Gastrocnemius medialis (tissue), 4 donors: ENCODE data around the gene SNRPF. TPM values are rescaled to one million over a fixed set of nuclear protein-coding genes. Genes with fewer than 3 reads are reported as not detected.
A peak's percentile ranks its signal among the peaks of the same experiment; 100 is the strongest.
"Not testable (repeated sequence)": the region's sequence is repeated elsewhere in the genome, so short reads cannot be mapped to it uniquely, and the experiment has no call there.

Experiments used
- ATAC-seq, 2 donors: fragments of 150-250 bp; one replicate each; pipeline ENCODE4 v1.9.1; 2016
- DNase-seq, 2 donors: peaks; one replicate each; pipeline ENCODE4 v3.0.0-alpha.2; 2019
- H3K27ac ChIP-seq, 4 donors: fragments of 200-600 bp; sonication (generic); 1 replicate in 1 of 4; 2 replicates in 3 of 4; pipeline ENCODE4 v1.5.1; 2016 to 2018; ENCODE audit warnings: mild to moderate bottlenecking in 2 of 4, moderate library complexity in 1 of 4
- H3K27me3 ChIP-seq, 3 donors: fragments of 200-600 bp; sonication (generic) in 2 of 3; 1 replicate in 1 of 3; 2 replicates in 2 of 3; pipeline versions ENCODE4 v1.5.1 to v1.6.0; 2016 to 2019; ENCODE audit warnings: mild to moderate bottlenecking in 1 of 3, moderate library complexity in 1 of 3
- H3K36me3 ChIP-seq, 2 donors: fragments of 200-600 bp; sonication (generic) in 1 of 2; one replicate each; pipeline ENCODE4 v1.5.1; 2017 to 2018
- H3K4me1 ChIP-seq, 2 donors: fragments of 200-600 bp; sonication (generic) in 1 of 2; one replicate each; pipeline ENCODE4 v1.5.1; 2016 to 2017; ENCODE audit warnings: mild to moderate bottlenecking in 2 of 2
- H3K4me3 ChIP-seq, 4 donors: fragments of 200-600 bp; sonication (generic) in 3 of 4; 1 replicate in 1 of 4; 2 replicates in 3 of 4; pipeline ENCODE4 v1.5.1; 2016 to 2019; ENCODE audit warnings: mild to moderate bottlenecking in 2 of 4
- H3K9me3 ChIP-seq, 3 donors: fragments of 200-600 bp; sonication (generic) in 2 of 3; 1 replicate in 1 of 3; 2 replicates in 2 of 3; pipeline ENCODE4 v1.5.1; 2016 to 2019
- POLR2A ChIP-seq, 2 donors: fragments of 450-650 bp; IDR thresholded peaks; one replicate each; pipeline ENCODE4 v1.6.1; 2017; ENCODE audit warnings: antibody characterized with exemption in 2 of 2, mild to moderate bottlenecking in 2 of 2, moderate library complexity in 2 of 2
- in situ Hi-C, 4 donors: fragments of 200-750 bp; cut with MboI; loops; one replicate each; pipeline versions ENCODE4 v1.15.0 to v1.8.0; 2017; ENCODE audit warnings: low sequenced_read_pairs in 4 of 4
- intact Hi-C: fragments of 100-400 bp; cut with DNase I; formaldehyde crosslinking; loops from one replicate; pipeline ENCODE4 v1.15.1; 2023; ENCODE audit warnings: low total_unique reads
- total RNA-seq, 4 donors: library from RNA; depleted of rRNA; stranded (reverse); fragments of >200 nt; gene quantifications; one replicate each; pipeline versions ENCODE4 v1.1.0 to v1.2.3, GENCODE V29; 2016
- TF ChIP-seq, protein P1 (sequence below), 5 experiments: fragments of 450-650 bp in 3 of 5; fragments of 200-600 bp in 2 of 5; sonication (generic) in 2 of 5; IDR thresholded peaks in 4 of 5; conservative IDR thresholded peaks in 1 of 5; 1 replicate in 4 of 5; 2 replicates in 1 of 5; pipeline ENCODE4 v1.5.1; 2016 to 2019; ENCODE audit warnings: antibody characterized with exemption in 5 of 5, mild to moderate bottlenecking in 3 of 5, moderate library complexity in 3 of 5

The SNRPF gene
- total RNA-seq: 1 to 10 TPM; 2.3 to 4.6 (median 3.4) TPM

GRCh38 chr12:95858451-95859343 is at the start of gene SNRPF:
Gene SNRPF, plus strand, starts transcription at chr12:95858952. Its CDS starts 122 bp downstream, at chr12:95859074.
- Histone ChIP-seq H3K4me3 (peak within 1 kb of the TSS; percentile 68 to 80 (median 79)), H3K36me3 (peaks cover 0 to 23% of the 10 kb centered on the region in 2 donors), H3K4me1 (peaks cover 18% of the 10 kb centered on the region in 2 donors), H3K27me3 (no peaks in the 10 kb centered on the region), H3K27ac (peak within 1 kb of the TSS; percentile 73 to 83 (median 78)), H3K9me3 (no peaks in the 10 kb centered on the region)
- ATAC-seq (peak; percentile 100), DNase-seq (peak; percentile 94 to 95)
- in situ Hi-C loops (no loop called here), intact Hi-C loops (loop anchor here (1.0 to 10.0 kb wide), 4 partner anchors 38 to 376 kb away; partner anchors contain the start of genes AMDHD1, CCDC38 and LTA4H)
- TF ChIP-seq, protein P1, sequence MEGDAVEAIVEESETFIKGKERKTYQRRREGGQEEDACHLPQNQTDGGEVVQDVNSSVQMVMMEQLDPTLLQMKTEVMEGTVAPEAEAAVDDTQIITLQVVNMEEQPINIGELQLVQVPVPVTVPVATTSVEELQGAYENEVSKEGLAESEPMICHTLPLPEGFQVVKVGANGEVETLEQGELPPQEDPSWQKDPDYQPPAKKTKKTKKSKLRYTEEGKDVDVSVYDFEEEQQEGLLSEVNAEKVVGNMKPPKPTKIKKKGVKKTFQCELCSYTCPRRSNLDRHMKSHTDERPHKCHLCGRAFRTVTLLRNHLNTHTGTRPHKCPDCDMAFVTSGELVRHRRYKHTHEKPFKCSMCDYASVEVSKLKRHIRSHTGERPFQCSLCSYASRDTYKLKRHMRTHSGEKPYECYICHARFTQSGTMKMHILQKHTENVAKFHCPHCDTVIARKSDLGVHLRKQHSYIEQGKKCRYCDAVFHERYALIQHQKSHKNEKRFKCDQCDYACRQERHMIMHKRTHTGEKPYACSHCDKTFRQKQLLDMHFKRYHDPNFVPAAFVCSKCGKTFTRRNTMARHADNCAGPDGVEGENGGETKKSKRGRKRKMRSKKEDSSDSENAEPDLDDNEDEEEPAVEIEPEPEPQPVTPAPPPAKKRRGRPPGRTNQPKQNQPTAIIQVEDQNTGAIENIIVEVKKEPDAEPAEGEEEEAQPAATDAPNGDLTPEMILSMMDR (IDR thresholded peaks at IDR 0.05 in 4 of 5, conservative IDR thresholded peaks at IDR 0.05 in 1 of 5): peak in 3 of 5 experiments; percentile 18 to 35 (median 31)
- peak in 1 of 2 donors; percentile 21 for TF ChIP-seq POLR2A (IDR thresholded peaks at IDR 0.05)

DNA sequence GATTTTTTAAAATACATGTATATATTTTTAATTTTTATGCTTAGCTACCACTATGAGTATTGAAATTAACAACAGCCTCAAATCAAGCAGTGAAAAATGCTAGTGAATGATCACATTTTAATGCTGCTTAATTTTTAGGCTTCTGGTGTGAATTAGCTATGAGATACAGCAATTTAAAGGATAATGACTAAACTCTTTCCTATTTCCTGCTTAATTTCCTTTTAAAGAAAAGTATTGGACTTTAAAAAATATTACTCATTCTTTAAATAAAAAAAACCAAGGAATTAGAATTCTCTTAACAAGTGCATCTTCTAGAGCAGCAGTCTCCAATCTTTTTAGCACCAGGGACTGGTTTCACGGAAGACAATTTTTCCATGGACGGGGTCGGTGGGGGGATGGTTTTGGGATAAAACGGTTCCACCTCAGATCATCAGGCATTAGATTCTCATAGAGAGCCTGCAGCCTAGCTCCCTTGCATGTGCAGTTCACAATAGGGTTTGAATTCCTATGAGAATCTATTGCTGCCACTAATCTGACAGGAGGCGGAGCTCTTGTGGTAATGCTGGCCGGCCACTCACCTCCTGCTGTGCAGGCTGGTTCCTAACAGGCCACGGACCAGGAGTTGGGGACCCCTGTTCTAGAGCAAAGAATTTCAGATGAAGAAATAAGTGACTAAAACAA is 49.6 kb upstream of the SNRPF start:
- TF ChIP-seq POLR2A (IDR thresholded peaks at IDR 0.05): no peak
- TF ChIP-seq, protein P1 (IDR thresholded peaks at IDR 0.05 in 4 of 5, conservative IDR thresholded peaks at IDR 0.05 in 1 of 5): no peak
- ATAC-seq (no peak), DNase-seq (no peak)
- intact Hi-C loops: no loop called here
- H3K4me1 ChIP-seq: no peaks in the 10 kb centered on the region
- H3K9me3 ChIP-seq: no peaks in the 10 kb centered on the region
- no peak overlapping the region for H3K4me3 ChIP-seq
- in situ Hi-C loops: no loop called here
- H3K27me3 ChIP-seq: no peaks in the 10 kb centered on the region
- no peaks in the 10 kb centered on the region for H3K36me3 ChIP-seq
- no peak overlapping the region for H3K27ac ChIP-seq

DNA sequence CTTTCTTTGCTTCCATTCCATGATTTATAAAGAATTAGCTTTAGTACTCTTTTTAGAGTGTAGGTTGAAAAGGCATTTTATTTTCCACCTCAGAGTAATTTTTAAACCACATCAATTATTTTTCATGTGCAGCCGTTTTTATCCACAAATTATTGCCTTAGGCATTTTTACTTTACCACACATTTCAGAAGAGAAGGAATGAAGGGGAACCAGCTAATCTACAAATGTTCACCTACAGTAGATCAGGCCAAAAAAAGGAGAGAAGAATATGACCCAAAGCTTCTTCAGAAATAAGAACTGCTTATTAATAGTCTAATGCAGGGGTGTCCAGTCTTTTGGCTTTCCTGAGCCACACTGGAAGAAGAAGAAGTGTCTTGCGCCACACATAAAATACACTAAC is 48.3 kb upstream of the SNRPF start:
- H3K4me3 ChIP-seq: no peak overlapping the region
- TF ChIP-seq, protein P1 (IDR thresholded peaks at IDR 0.05 in 4 of 5, conservative IDR thresholded peaks at IDR 0.05 in 1 of 5): no peak
- TF ChIP-seq POLR2A (IDR thresholded peaks at IDR 0.05): no peak
- DNase-seq: no peak
- H3K27me3 ChIP-seq: no peaks in the 10 kb centered on the region
- H3K27ac ChIP-seq: no peak overlapping the region
- in situ Hi-C loops (loop anchor here in 3 of 4 donors (5.0 to 10.0 kb wide), 2 partner anchors 226 to 228 kb away; no protein-coding TSS in a partner anchor), intact Hi-C loops (no loop called here)
- ATAC-seq: no peak
- H3K9me3 ChIP-seq: no peaks in the 10 kb centered on the region
- H3K4me1 ChIP-seq: no peaks in the 10 kb centered on the region
- no peaks in the 10 kb centered on the region for H3K36me3 ChIP-seq

DNA sequence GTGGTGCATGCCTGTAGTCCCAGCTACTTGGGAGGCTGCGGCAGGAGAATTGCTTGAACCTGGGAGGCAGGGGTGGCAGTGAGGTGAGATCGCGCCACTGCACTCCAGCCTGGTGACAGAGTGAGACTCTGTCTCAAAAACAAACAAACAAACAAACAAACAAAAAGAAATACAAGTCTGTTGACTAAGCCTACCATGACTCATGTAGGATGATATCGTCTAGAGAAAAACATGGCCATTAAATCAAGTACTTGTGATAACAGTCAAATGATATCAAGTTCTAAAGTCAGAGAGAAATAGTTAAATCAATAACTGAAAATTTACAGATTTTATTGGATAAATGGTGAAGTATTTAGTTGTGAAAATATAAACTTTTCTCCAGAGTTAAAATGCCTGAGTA is 46.6 kb upstream of the SNRPF start:
- intact Hi-C loops, H3K27ac ChIP-seq: not testable (repeated sequence)
- in situ Hi-C loops: loop anchor here in 3 of 4 donors (5.0 to 10.0 kb wide), 2 partner anchors 227 to 230 kb away; no protein-coding TSS in a partner anchor

More for the DNA sequence above, 46.6 kb upstream of the SNRPF start:
- H3K27me3 ChIP-seq, H3K9me3 ChIP-seq, H3K36me3 ChIP-seq, DNase-seq, H3K4me1 ChIP-seq, H3K4me3 ChIP-seq, ATAC-seq: not testable (repeated sequence)
